ENCODE data around the gene EIF2AK2.

Gene EIF2AK2

GRCh38 chr2:37181726-37182684 lies 25.2 kb upstream of the EIF2AK2 start:
- no peaks in the 10 kb centered on the region for H3K9me2 ChIP-seq (replicated peaks; ENCODE audit: low read depth, low read length)
- no peaks in the 10 kb centered on the region for H3K9me3 ChIP-seq (ENCODE audit: insufficient read depth, low read depth, low read length)
- no peaks in the 10 kb centered on the region for H3K4me1 ChIP-seq (ENCODE audit: insufficient read depth, low read length, poor library complexity, severe bottlenecking)
- H3K27me3 ChIP-seq (ENCODE audit: insufficient read depth, low read length, poor library complexity, severe bottlenecking), result no peaks in the 10 kb centered on the region
- no peak overlapping the region for H3K9ac ChIP-seq (ENCODE audit: low read depth, low read length, poor library complexity, severe bottlenecking)
- no peaks in the 10 kb centered on the region for H3K79me2 ChIP-seq (ENCODE audit: insufficient read depth, low read length)
- H3K4me3 ChIP-seq (ENCODE audit: low read length, poor library complexity, severe bottlenecking), result no peak overlapping the region
- H2AFZ ChIP-seq (ENCODE audit: low read length), result no peak overlapping the region
- H4K20me1 ChIP-seq (ENCODE audit: insufficient read depth, low read length, poor library complexity, severe bottlenecking), result no peaks in the 10 kb centered on the region
- TF ChIP-seq EZH2phosphoT487 (IDR thresholded peaks at IDR 0.05; ENCODE audit: borderline replicate concordance), result no peak
- no peak for TF ChIP-seq CTCF (conservative IDR thresholded peaks at IDR 0.05; ENCODE audit: low read length)
- H3F3A ChIP-seq (ENCODE audit: low read depth), result no peaks in the 10 kb centered on the region
- no peaks in the 10 kb centered on the region for H3K36me3 ChIP-seq (ENCODE audit: insufficient read depth, low read length)
- no peak overlapping the region for H3K4me2 ChIP-seq (ENCODE audit: low read depth, low read length, poor library complexity, severe bottlenecking)

GRCh38 chr2:37180640-37181039 lies 23.9 kb upstream of the EIF2AK2 start:
- H2AFZ ChIP-seq (ENCODE audit: low read length), result no peak overlapping the region
- H3K36me3 ChIP-seq (ENCODE audit: insufficient read depth, low read length), result no peaks in the 10 kb centered on the region
- no peaks in the 10 kb centered on the region for H3K27me3 ChIP-seq (ENCODE audit: insufficient read depth, low read length, poor library complexity, severe bottlenecking)
- H4K20me1 ChIP-seq (ENCODE audit: insufficient read depth, low read length, poor library complexity, severe bottlenecking), result no peaks in the 10 kb centered on the region
- no peak overlapping the region for H3K4me3 ChIP-seq (ENCODE audit: low read length, poor library complexity, severe bottlenecking)
- no peaks in the 10 kb centered on the region for H3F3A ChIP-seq (ENCODE audit: low read depth)
- no peaks in the 10 kb centered on the region for H3K9me3 ChIP-seq (ENCODE audit: insufficient read depth, low read depth, low read length)
- H3K4me1 ChIP-seq (ENCODE audit: insufficient read depth, low read length, poor library complexity, severe bottlenecking), result no peaks in the 10 kb centered on the region
- no peaks in the 10 kb centered on the region for H3K9me2 ChIP-seq (replicated peaks; ENCODE audit: low read depth, low read length)
- TF ChIP-seq EZH2phosphoT487 (IDR thresholded peaks at IDR 0.05; ENCODE audit: borderline replicate concordance), result no peak
- no peak for TF ChIP-seq CTCF (conservative IDR thresholded peaks at IDR 0.05; ENCODE audit: low read length)
- H3K4me2 ChIP-seq (ENCODE audit: low read depth, low read length, poor library complexity, severe bottlenecking), result no peak overlapping the region
- no peaks in the 10 kb centered on the region for H3K79me2 ChIP-seq (ENCODE audit: insufficient read depth, low read length)
- H3K9ac ChIP-seq (ENCODE audit: low read depth, low read length, poor library complexity, severe bottlenecking), result no peak overlapping the region

GRCh38 chr2:37180006-37180639 lies 23.3 kb upstream of the EIF2AK2 start:
- Histone ChIP-seq H3K36me3 (ENCODE audit: insufficient read depth, low read length) (no peaks in the 10 kb centered on the region), H3K4me2 (ENCODE audit: low read depth, low read length, poor library complexity, severe bottlenecking) (no peak overlapping the region), H3K9me3 (ENCODE audit: insufficient read depth, low read depth, low read length) (no peaks in the 10 kb centered on the region), H3K4me3 (ENCODE audit: low read length, poor library complexity, severe bottlenecking) (no peak overlapping the region), H2AFZ (ENCODE audit: low read length) (no peak overlapping the region), H3F3A (ENCODE audit: low read depth) (no peaks in the 10 kb centered on the region), H4K20me1 (ENCODE audit: insufficient read depth, low read length, poor library complexity, severe bottlenecking) (no peaks in the 10 kb centered on the region), H3K4me1 (ENCODE audit: insufficient read depth, low read length, poor library complexity, severe bottlenecking) (no peaks in the 10 kb centered on the region), H3K9ac (ENCODE audit: low read depth, low read length, poor library complexity, severe bottlenecking) (no peak overlapping the region), H3K9me2 (replicated peaks; ENCODE audit: low read depth, low read length) (no peaks in the 10 kb centered on the region), H3K27me3 (ENCODE audit: insufficient read depth, low read length, poor library complexity, severe bottlenecking) (no peaks in the 10 kb centered on the region), H3K79me2 (ENCODE audit: insufficient read depth, low read length) (no peaks in the 10 kb centered on the region)
- TF ChIP-seq EZH2phosphoT487 (IDR thresholded peaks at IDR 0.05; ENCODE audit: borderline replicate concordance), result no peak
- TF ChIP-seq CTCF (conservative IDR thresholded peaks at IDR 0.05; ENCODE audit: low read length), result peak; percentile 54
